ENCODE results near the gene TGFB2.
A peak's percentile ranks its signal among the peaks of the same experiment; 100 is the strongest.

Gene TGFB2

GRCh38 chr1:218456444-218456843 lies 111.3 kb downstream of the TGFB2 start:
- Histone ChIP-seq H3K36me3 (ENCODE audit: control insufficient read depth, insufficient read depth, low read length) (no peaks in the 10 kb centered on the region), H3K27me3 (ENCODE audit: control insufficient read depth, insufficient read depth, low read length, poor library complexity, severe bottlenecking) (no peaks in the 10 kb centered on the region), H3K9me3 (ENCODE audit: control insufficient read depth, low read length) (no peaks in the 10 kb centered on the region), H3K4me3 (ENCODE audit: insufficient read depth, low read depth, low read length) (no peak overlapping the region), H3K4me1 (ENCODE audit: control insufficient read depth, insufficient read depth, low read length) (peaks cover 16% of the 10 kb centered on the region), H3K27ac (ENCODE audit: insufficient read depth, low read depth, low read length, poor library complexity, severe bottlenecking) (no peak overlapping the region)
- 91 to 95% methylated on average over 1 to 2 of the region's 3 CpGs for WGBS, 2 experiments

GRCh38 chr1:218459450-218459849 lies 114.3 kb downstream of the TGFB2 start:
- 79 to 82% methylated on average over 8 of the region's 8 CpGs for WGBS, 2 experiments
- no peaks in the 10 kb centered on the region for H3K36me3 ChIP-seq (ENCODE audit: control insufficient read depth, insufficient read depth, low read length)
- H3K27ac ChIP-seq (ENCODE audit: insufficient read depth, low read depth, low read length, poor library complexity, severe bottlenecking): peak overlapping the region; percentile 75
- H3K9me3 ChIP-seq (ENCODE audit: control insufficient read depth, low read length): no peaks in the 10 kb centered on the region
- H3K4me1 ChIP-seq (ENCODE audit: control insufficient read depth, insufficient read depth, low read length): peaks cover 16% of the 10 kb centered on the region
- no peak overlapping the region for H3K4me3 ChIP-seq (ENCODE audit: insufficient read depth, low read depth, low read length)
- no peaks in the 10 kb centered on the region for H3K27me3 ChIP-seq (ENCODE audit: control insufficient read depth, insufficient read depth, low read length, poor library complexity, severe bottlenecking)

- H3K9me3 ChIP-seq (ENCODE audit: control insufficient read depth, low read length): no peaks in the 10 kb centered on the region
- peaks cover 16% of the 10 kb centered on the region for H3K4me1 ChIP-seq (ENCODE audit: control insufficient read depth, insufficient read depth, low read length)
- H3K4me3 ChIP-seq (ENCODE audit: insufficient read depth, low read depth, low read length): no peak overlapping the region
- 25 to 38% methylated on average over 6 of the region's 6 CpGs for WGBS, 2 experiments
- peak overlapping the region; percentile 75 for H3K27ac ChIP-seq (ENCODE audit: insufficient read depth, low read depth, low read length, poor library complexity, severe bottlenecking)
- H3K27me3 ChIP-seq (ENCODE audit: control insufficient read depth, insufficient read depth, low read length, poor library complexity, severe bottlenecking): no peaks in the 10 kb centered on the region
- no peaks in the 10 kb centered on the region for H3K36me3 ChIP-seq (ENCODE audit: control insufficient read depth, insufficient read depth, low read length)
These were observed 115.0 kb downstream of the TGFB2 start for GRCh38 chr1:218459878-218460711.

GRCh38 chr1:218461351-218461750 lies 116.2 kb downstream of the TGFB2 start:
- WGBS, 2 experiments: no CpG with 5 or more reads among the region's 1 CpG
- Histone ChIP-seq H3K4me1 (ENCODE audit: control insufficient read depth, insufficient read depth, low read length) (peaks cover 16% of the 10 kb centered on the region), H3K4me3 (ENCODE audit: insufficient read depth, low read depth, low read length) (no peak overlapping the region), H3K27ac (ENCODE audit: insufficient read depth, low read depth, low read length, poor library complexity, severe bottlenecking) (no peak overlapping the region), H3K27me3 (ENCODE audit: control insufficient read depth, insufficient read depth, low read length, poor library complexity, severe bottlenecking) (no peaks in the 10 kb centered on the region), H3K9me3 (ENCODE audit: control insufficient read depth, low read length) (no peaks in the 10 kb centered on the region), H3K36me3 (ENCODE audit: control insufficient read depth, insufficient read depth, low read length) (no peaks in the 10 kb centered on the region)

- no peaks in the 10 kb centered on the region for H3K27me3 ChIP-seq (ENCODE audit: control insufficient read depth, insufficient read depth, low read length, poor library complexity, severe bottlenecking)
- WGBS, 2 experiments: 93 to 96% methylated on average over 3 to 4 of the region's 4 CpGs
- H3K27ac ChIP-seq (ENCODE audit: insufficient read depth, low read depth, low read length, poor library complexity, severe bottlenecking): no peak overlapping the region
- no peak overlapping the region for H3K4me3 ChIP-seq (ENCODE audit: insufficient read depth, low read depth, low read length)
- no peaks in the 10 kb centered on the region for H3K36me3 ChIP-seq (ENCODE audit: control insufficient read depth, insufficient read depth, low read length)
- peaks cover 16% of the 10 kb centered on the region for H3K4me1 ChIP-seq (ENCODE audit: control insufficient read depth, insufficient read depth, low read length)
- H3K9me3 ChIP-seq (ENCODE audit: control insufficient read depth, low read length): no peaks in the 10 kb centered on the region
These were observed 117.0 kb downstream of the TGFB2 start for GRCh38 chr1:218462116-218462515.

GRCh38 chr1:218462587-218462986 lies 117.5 kb downstream of the TGFB2 start:
- Histone ChIP-seq H3K9me3 (ENCODE audit: control insufficient read depth, low read length) (no peaks in the 10 kb centered on the region), H3K36me3 (ENCODE audit: control insufficient read depth, insufficient read depth, low read length) (no peaks in the 10 kb centered on the region), H3K27ac (ENCODE audit: insufficient read depth, low read depth, low read length, poor library complexity, severe bottlenecking) (no peak overlapping the region), H3K27me3 (ENCODE audit: control insufficient read depth, insufficient read depth, low read length, poor library complexity, severe bottlenecking) (no peaks in the 10 kb centered on the region), H3K4me3 (ENCODE audit: insufficient read depth, low read depth, low read length) (no peak overlapping the region), H3K4me1 (ENCODE audit: control insufficient read depth, insufficient read depth, low read length) (peaks cover 16% of the 10 kb centered on the region)
- 94 to 100% methylated on average over 2 of the region's 2 CpGs for WGBS, 2 experiments

- peaks cover 16% of the 10 kb centered on the region for H3K4me1 ChIP-seq (ENCODE audit: control insufficient read depth, insufficient read depth, low read length)
- no peak overlapping the region for H3K4me3 ChIP-seq (ENCODE audit: insufficient read depth, low read depth, low read length)
- no peaks in the 10 kb centered on the region for H3K27me3 ChIP-seq (ENCODE audit: control insufficient read depth, insufficient read depth, low read length, poor library complexity, severe bottlenecking)
- H3K27ac ChIP-seq (ENCODE audit: insufficient read depth, low read depth, low read length, poor library complexity, severe bottlenecking): no peak overlapping the region
- WGBS, 2 experiments: 93% methylated on average over 14 of the region's 14 CpGs
- no peaks in the 10 kb centered on the region for H3K9me3 ChIP-seq (ENCODE audit: control insufficient read depth, low read length)
- no peaks in the 10 kb centered on the region for H3K36me3 ChIP-seq (ENCODE audit: control insufficient read depth, insufficient read depth, low read length)
These were observed 118.3 kb downstream of the TGFB2 start for GRCh38 chr1:218463194-218464156.

- Histone ChIP-seq H3K4me3 (ENCODE audit: insufficient read depth, low read depth, low read length) (no peak overlapping the region), H3K27ac (ENCODE audit: insufficient read depth, low read depth, low read length, poor library complexity, severe bottlenecking) (no peak overlapping the region), H3K36me3 (ENCODE audit: control insufficient read depth, insufficient read depth, low read length) (no peaks in the 10 kb centered on the region), H3K9me3 (ENCODE audit: control insufficient read depth, low read length) (no peaks in the 10 kb centered on the region), H3K4me1 (ENCODE audit: control insufficient read depth, insufficient read depth, low read length) (peaks cover 8% of the 10 kb centered on the region), H3K27me3 (ENCODE audit: control insufficient read depth, insufficient read depth, low read length, poor library complexity, severe bottlenecking) (no peaks in the 10 kb centered on the region)
- 88 to 100% methylated on average over 1 of the region's 2 CpGs for WGBS, 2 experiments
These were observed 119.7 kb downstream of the TGFB2 start for GRCh38 chr1:218464871-218465270.

GRCh38 chr1:218466341-218467010 lies 121.3 kb downstream of the TGFB2 start:
- no peak overlapping the region for H3K4me3 ChIP-seq (ENCODE audit: insufficient read depth, low read depth, low read length)
- no peaks in the 10 kb centered on the region for H3K9me3 ChIP-seq (ENCODE audit: control insufficient read depth, low read length)
- H3K27me3 ChIP-seq (ENCODE audit: control insufficient read depth, insufficient read depth, low read length, poor library complexity, severe bottlenecking): no peaks in the 10 kb centered on the region
- H3K36me3 ChIP-seq (ENCODE audit: control insufficient read depth, insufficient read depth, low read length): no peaks in the 10 kb centered on the region
- WGBS, 2 experiments: 94 to 95% methylated on average over 5 to 6 of the region's 6 CpGs
- no peaks in the 10 kb centered on the region for H3K4me1 ChIP-seq (ENCODE audit: control insufficient read depth, insufficient read depth, low read length)
- H3K27ac ChIP-seq (ENCODE audit: insufficient read depth, low read depth, low read length, poor library complexity, severe bottlenecking): no peak overlapping the region
